NCI-H524 treated with DMSO at 0.1 percent for 48 hours (cell line): Measurements from ENCODE around the gene TSPO.
"Not testable (repeated sequence)": the region's sequence is repeated elsewhere in the genome, so short reads cannot be mapped to it uniquely, and the experiment has no call there.

Experiments used
- DNase-seq: peaks from one replicate; lab custom pipeline; 2025; lab: John Stamatoyannopoulos, UW

Gene TSPO

DNA sequence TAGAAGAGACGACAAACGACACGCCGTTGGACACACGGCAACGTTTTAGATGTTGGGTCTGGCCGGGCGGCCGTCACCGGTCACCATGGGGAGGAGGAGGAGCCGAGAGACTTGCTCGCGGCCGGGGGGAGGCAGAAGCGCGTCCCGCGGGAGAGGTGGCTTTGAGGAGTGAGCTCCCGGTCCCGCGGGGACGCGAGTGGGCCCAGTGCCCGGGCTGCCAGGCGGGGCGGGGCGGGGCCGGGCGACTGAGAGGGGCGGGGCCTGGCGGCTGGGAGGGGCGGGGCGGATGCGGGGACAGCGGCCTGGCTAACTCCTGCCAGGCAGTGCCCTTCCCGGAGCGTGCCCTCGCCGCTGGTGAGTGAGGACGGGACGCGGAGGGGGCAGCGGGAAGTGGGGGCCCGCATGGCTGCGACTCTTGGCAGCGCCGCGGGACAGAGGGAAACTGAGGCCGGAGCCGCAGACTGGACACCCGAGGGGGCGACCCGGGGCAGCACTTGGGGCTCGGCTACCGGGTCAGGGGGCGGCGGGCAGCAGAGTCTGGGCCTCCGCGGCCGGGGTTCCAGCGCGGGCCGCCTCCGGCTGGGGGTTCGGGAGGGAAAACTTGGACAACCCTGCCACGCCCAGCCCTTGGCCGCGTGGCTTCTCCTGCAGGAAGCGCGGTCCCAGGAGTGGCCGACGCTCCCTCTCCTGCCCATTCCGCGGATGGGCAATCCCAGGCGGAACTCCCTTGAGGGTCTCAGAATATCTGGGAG, at the start of gene TSPO:
Gene TSPO (plus strand): TSS at position 309 of the 752 bp plus-strand sequence. CDS start 7,680 bp downstream, outside the sequence.
- DNase-seq, result no peak

DNA sequence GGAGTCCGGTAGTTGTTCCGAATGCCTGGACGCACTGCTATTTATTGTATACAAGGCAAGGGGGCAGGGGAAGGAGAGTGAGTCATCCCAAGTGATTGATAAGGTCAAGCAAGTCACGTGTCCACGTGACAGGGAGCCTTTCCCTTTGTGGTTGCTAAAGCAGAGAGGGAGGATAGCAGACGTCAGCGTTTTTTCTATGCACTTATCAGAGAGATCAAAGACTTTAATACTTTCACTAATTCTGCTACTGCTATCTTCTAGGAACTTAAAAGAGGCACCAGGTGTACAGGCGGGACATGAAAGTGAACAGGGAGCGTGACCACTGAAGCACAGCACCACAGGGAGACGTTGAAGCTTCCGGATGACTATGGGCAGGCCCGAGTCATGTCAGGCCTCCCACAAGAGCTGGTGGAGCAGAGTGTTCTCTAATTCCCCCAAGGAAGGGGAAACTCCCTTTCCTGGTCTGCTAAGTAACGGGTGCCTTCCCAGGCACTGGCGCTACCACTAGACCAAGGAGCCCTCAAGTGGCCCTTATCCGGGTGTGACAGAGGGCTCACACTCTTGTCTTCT, 47.2 kb upstream of the TSPO start:
- DNase-seq, result not testable (repeated sequence)

DNA sequence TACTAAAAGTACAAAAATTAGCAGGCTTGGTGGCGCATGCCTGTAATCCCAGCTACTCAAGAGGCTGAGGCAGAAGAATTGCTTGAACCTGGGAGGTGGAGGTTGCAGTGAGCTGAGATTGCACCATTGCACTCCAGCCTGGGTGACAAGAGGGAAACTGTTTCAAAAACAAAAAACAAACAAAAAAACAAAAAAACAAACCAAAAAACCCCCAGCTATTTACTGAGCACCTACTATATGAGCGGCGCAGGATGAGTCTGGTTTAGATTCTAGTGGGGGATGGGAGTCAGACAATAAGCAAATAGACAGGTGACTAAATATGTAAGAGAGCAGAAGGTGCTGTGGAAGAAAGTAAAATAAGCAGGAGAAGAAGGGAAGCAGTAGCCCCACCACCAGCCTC, 46.4 kb upstream of the TSPO start:
- DNase-seq, result not testable (repeated sequence)

DNA sequence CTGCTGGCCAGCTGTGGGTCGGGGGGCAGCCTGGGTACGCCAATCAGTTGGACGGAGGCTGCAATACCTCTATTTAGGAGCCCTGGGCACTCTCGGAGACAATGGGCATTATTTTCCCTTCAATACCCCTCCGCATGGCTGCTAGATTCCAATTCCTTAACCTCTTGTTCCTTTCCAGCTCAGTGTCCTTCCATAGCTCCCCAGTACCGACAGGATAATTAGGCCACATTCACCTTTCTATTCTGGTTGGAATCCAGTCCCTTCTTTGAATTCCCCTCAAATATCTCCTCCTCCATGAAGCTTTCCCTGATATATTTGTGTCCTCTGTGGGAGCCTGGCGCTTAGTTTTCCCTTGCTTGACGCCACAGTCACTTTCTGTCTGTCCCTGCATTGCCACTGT, 45.1 kb upstream of the TSPO start:
- DNase-seq, result no peak

DNA sequence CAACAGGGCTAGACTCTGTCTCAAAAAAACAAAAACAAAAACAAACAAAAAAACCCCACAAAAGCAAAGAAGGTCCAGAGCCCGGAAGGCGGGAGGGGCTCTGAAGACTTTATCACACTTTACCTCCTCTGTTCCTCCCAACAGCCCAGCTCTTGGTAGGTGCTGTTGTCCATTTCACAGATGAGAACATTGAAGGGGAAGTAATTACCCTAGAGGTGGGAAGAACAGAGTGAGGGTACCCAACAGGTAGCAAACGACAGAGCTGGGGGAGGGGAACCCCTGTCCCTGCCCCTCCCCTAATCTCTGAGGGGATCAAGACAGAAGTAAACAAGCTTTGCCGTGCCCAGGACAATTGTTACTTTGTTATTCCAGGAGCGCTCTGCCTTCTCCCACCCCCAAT, 41.8 kb upstream of the TSPO start:
- no peak for DNase-seq

DNA sequence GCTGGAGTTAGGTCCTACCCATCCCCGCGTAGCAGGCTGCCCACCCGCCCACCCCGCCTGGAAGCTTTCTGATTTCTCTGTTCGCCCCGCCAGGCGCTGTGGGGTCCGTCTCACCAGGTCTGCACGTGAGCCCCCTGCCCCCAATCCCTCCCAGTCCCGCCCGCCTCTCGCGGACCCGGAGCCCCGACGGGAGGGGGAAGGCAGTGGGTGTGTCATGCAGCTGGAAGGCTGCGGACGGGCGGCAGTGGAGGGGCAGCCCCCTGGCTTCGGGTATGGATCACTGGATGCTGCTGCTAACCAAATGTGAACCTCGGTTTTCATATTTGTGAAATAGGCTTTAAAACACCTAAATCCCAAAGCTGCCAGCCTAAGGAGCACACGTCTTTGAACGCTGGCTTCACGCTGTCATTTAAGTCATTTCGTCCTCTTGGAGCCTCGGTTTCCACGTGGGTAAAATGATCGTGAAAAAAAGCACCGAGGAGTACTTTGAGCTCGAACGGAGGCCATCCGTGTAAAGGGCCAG, 41.4 kb upstream of the TSPO start:
- no peak for DNase-seq

DNA sequence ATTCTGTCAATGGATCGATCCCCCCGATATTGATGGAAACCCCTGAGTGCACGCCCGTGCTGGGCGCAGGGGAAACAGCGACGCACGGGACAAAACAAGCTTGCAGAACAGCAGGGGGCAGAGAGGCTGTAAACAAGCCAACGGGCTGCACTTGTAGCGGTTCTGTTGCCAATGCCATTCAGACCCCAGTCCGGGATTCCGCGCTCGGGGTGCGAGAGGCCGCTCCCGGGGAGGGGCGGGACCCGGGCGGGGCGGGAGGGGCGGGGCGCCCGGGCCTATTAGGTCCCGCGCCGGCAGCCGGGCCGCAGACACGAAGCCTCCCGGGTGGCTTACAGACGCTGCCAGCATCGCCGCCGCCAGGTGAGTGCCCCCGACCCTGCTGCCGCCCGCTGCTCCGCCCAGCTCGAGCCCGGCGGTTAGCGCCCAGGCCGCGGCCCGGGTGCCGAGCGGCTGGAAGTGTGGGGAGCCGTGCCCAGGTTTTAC, 40.9 kb upstream of the TSPO start, which contains the start of gene BIK:
Gene BIK (plus strand): TSS at position 307 of the 483 bp plus-strand sequence. CDS start 13,273 bp downstream, outside the sequence.
- DNase-seq, result no peak

DNA sequence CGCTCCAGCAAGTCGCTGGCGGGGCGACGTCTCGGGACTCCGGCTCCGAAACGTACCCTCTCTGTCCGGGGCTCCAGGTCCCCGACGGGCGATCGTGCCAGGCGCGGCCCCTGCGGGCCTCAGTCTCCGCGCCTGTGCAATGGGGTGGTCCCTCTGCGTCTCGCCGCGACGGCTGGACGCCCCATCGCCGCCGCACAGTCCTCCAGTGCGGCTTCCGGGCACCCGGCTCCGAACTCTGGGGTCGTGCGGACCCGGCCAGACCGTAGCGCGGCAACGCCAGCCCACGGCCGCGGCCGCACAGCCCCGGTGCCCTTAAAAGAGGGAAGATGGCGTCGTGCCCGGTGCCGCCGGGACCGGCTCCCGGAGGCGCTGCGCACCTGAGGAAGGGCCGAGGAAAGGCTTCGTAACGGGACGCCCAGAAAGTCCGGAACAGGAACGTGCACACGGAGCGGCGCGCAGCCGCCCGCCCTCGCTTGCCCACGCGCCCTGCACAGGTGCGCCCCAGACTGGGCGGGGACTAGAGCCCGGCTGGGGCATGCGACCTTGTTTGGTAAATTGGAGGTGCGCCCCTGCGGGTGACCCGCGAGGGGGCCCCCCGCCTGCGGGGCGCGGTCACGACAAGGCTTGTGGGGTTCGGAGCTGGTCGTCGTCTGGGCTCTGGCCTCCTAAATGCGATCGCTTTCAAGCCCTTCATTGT, 40.3 kb upstream of the TSPO start:
- no peak for DNase-seq

DNA sequence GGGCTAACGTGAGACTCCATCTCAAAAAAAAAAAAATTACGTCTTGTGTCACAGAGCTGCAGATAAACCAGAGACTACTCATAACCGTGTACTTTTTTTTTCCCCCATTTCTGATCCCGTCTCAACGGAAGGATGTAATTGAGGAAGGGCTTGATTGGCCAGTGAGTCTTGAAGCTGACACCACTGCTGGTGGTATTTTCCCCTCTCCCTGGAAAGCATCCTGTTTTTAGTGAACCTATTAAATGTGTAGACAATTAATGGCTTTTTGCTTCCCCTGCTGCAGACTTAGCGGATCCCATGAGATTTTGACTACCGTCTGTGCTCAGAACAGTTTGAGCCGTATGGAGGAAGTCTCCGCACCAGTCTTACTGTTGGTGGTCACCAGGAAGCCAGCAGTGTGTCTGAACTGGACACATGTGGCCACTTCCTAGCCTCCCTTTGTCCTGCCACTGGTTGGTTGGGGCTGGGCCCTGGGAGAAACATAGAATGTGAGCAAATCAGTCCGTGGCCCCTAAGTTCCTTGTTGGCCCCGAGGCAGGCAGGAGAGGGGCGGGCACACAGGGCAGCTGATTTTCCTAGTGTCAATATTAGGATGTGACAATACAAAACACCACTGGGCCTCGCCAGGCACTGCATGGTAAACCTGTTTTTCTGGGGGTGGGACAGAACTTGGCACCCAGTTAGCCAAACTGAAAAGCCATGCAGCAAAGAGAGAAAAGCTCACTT, 37.7 kb upstream of the TSPO start:
- no peak for DNase-seq

DNA sequence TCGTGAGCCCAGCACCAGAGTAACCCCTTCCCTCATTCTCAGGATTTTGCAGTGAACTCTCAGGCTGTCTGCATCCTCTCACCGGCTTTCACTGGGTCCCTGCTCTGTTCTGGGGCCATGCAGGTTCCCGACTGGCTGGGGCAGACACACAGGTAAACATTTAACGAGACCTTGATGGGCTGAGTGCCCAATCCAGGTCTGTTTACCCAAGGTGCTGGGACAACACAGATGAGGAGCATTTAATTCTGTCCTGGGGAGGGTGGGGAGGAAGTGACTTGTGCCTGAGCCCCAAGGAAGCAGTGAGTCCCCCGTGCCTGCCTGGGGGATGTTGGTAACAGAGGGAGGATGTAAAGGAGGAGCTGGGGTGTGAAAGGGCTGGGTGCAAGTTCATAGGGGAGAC, 36.4 kb upstream of the TSPO start:
- DNase-seq, result no peak

DNA sequence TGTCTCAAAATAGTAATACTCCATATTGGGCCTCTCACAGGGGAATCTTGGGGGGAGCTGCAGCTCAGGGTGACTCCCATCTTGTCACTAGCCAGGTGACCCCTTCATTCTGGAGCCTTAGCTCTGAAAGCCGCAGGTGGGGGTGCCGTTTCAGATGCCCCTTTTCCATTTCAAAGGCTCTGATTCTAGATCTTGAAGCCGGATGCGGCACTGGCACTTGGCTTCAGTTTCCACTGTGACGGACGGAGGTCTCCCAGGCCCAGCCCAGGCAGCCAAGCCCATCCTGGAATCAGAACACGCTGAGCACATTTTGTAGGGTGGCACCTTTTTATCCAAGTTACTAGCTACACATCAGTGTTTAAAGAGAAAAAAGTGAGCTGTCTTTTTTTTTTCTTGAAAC, 34.4 kb upstream of the TSPO start:
- no peak for DNase-seq

DNA sequence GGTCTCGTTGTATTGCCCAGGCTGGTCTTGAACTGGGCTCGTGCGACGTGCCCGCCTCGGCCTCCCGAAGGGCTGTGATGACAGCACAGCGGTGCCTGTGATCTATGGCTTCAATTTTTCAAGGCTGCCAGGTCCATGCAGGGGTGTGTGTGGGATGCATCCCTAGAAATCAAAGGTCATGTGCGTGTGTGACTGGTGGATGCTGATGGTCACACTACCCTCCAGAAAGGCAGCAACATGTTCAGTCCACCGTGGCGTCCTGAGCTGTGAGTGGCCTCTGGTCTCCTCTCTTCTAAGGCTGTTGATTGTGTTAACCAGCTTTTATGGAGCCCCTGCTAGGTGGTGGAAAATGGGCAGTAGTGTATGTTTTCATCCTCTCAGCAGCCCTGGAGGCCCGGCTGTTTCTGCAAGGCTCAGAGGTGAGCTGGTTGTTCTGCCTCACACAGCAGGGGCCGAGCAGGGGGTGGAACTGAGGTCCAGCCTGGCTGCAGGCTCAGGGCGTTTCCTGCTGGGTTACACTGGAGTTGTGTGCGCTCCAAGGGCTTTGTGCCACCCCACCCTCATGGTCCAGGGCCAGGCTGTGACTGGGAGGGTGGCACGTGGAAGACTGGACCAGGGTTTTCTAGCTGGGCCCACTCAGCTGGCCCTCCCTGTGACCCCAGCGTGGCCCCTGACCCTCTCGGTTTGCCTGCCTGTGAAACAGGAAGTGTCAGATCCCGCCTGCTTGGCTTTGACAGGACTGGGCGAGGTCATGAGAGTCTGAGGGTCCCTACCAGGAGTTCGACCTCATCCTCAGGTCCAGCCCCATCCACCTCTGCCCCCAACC, 33.1 kb upstream of the TSPO start:
- DNase-seq, result no peak

DNA sequence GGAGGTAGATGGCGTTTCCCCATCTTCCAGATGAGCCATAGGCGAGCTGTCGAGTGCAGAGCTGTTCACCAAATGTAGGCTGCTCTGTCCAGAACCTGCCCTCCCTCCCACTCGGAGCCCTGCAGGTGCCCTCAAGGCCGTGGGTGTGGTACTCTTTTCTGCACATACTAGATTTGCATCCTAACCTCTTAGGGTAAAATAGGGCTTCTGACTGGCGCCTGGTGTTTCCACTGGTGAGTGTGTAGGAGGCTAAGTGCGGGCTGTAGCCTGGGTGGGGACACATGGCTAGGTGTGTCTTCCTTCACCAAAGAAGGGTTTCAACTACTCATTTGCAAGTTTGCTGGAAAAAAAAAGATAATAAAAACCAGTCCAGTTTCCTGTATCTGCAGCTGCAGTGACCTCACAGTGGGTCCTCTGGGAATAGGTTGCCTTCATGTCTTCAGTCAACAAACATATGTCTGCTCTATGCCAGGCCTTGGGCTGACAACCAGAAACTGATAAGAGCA, 32.4 kb upstream of the TSPO start:
- no peak for DNase-seq

DNA sequence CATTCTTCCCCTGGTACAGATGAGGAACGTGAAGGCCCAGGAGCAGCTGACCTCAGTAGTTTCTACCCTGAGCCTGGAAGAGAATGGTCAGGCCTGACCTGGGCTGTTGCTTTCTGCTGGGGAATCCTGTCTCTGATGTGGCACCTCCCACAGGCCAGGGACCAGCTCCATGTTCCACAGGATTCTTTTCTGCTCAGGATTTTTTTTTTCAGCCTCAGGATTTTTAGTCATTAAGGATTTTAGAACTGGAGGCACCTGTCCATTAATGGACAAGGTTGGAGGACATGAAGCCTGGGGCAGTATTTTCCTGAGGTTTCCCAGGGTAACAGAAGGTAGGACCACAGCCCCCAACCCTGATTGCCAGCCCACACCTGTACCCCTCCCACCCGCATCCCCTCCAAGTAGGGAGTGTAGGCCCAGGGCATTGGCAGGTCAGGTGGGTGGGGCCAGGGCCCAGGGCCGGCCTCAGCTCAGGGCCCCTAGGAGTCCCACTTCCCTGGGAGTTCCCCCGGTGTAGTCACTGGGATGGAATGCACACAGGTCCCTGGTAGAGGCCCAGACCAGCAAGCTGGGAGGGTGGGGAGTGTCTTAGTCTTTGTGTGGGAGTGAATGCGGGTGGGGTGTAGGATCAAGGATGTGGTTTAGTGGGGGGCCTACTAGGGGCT, 24.7 kb upstream of the TSPO start:
- DNase-seq, result no peak

DNA sequence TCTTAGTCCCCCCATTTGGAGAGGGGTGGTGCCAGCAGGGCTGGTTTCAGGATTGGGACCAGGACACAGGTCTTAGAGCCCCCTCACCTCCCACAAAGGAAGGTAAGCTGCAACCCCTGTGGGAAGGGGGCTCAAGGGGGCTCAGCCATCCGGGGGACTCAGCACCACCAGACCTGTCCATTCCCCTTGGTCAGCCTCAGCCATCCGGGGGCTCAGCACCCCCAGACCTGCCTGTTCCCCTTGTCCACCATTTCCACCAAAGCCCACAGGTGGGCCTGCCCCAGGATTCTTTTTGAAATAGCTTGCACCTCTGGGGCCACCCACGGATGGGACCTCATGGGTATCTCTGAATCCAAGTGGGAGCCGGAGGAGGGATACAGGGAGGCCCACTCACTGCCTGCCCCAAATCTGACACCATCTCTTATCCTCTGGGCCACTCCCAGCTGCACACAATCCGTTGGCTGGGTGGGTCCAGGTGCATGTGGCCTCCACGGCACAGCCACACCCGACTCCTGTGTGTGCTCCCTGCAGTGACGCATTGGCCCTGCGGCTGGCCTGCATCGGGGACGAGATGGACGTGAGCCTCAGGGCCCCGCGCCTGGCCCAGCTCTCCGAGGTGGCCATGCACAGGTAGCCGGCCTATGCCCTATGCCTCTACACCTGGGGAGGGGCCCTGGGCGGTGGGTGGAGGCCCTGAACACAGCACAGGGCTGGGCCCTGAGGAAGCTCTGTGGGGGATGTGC, 24.0 kb upstream of the TSPO start:
- DNase-seq, result no peak

DNA sequence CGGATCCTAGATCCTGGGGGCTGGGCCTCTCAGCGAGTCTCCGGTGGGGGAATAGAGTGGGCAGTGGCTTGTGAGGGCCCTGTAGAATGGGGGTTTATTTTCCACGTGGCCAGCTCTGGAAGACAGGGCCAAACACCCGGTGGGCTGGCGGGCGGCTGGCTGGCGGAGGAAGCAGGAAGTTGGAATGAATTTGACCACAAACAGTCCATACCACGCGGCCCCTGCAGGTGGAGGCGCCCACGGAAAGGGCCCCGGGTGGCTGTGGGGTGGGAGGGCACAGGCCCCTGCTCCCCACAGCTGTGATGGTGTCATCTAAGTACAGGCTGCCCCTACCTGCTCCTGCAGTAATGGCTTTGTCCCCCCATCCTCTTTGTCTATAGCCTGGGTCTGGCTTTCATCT, 23.2 kb upstream of the TSPO start:
- no peak for DNase-seq

DNA sequence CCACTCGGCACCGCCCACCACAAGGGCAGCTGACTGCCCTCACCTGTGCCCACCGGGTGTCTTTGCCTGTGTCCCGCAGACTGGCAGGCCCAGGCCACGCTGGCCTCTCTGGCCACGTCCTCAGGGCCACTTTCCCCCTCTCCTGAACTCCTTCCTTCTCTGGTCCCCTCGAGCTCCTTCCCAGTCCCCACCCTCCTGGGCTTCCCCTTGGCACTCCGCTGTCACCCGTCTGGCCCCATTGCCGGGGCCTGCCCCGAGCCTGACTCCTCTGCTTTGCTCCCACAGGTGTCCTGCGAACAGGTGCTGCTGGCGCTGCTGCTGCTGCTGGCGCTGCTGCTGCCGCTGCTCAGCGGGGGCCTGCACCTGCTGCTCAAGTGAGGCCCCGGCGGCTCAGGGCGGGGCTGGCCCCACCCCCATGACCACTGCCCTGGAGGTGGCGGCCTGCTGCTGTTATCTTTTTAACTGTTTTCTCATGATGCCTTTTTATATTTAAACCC, 22.4 kb upstream of the TSPO start:
- no peak for DNase-seq

DNA sequence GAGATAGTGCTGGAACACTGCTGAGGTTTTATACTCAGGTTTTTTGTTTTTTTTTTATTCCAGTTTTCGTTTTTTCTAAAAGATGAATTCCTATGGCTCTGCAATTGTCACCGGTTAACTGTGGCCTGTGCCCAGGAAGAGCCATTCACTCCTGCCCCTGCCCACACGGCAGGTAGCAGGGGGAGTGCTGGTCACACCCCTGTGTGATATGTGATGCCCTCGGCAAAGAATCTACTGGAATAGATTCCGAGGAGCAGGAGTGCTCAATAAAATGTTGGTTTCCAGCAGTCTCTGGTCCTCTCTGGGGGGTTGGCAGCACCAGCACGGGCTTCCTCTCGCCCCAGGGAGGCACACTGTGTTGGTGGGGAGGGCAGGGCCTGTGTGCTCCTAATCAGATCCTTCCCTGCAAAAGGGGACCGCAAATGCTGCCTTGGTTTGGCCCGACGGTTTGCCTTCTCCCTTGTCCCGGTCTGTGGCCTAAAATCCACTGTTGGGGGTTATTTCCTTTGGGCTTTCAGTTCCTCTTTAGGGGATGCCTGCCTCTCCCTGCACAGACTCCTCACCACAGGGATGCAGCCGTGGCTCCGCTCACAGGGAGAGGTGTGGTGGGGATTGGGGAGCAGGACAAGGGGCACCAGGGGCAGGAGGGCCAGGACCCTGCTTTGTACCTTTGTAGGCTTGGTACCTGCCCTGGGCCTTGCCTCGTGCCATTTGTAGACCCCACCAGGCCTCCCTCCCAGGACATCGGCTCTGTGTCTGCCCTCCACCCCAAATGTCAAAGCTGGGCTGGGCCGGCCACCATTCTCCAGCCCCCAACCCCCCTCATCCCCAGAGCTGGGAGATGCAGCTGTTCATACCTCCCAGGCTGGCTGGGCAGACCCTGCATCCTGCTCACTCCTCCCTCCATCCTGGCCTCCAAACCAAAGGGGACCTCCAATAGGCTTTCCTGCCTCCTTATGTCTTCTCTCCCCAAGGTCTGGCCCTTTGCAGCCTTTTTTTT, 21.6 kb upstream of the TSPO start:
- DNase-seq, result no peak
